GM21360 (cell line): ENCODE results near the gene RAB1B.
"Not testable (repeated sequence)": the region's sequence is repeated elsewhere in the genome, so short reads cannot be mapped to it uniquely, and the experiment has no call there.

Experiments
- ATAC-seq: cut with Tn5 transposase; IDR thresholded peaks from one replicate; pipeline ENCODE4 v1.9.1; 2021; ENCODE audit warnings: mild to moderate bottlenecking, moderate library complexity; ENCODE audit not compliant: unreplicated experiment

Gene RAB1B

DNA sequence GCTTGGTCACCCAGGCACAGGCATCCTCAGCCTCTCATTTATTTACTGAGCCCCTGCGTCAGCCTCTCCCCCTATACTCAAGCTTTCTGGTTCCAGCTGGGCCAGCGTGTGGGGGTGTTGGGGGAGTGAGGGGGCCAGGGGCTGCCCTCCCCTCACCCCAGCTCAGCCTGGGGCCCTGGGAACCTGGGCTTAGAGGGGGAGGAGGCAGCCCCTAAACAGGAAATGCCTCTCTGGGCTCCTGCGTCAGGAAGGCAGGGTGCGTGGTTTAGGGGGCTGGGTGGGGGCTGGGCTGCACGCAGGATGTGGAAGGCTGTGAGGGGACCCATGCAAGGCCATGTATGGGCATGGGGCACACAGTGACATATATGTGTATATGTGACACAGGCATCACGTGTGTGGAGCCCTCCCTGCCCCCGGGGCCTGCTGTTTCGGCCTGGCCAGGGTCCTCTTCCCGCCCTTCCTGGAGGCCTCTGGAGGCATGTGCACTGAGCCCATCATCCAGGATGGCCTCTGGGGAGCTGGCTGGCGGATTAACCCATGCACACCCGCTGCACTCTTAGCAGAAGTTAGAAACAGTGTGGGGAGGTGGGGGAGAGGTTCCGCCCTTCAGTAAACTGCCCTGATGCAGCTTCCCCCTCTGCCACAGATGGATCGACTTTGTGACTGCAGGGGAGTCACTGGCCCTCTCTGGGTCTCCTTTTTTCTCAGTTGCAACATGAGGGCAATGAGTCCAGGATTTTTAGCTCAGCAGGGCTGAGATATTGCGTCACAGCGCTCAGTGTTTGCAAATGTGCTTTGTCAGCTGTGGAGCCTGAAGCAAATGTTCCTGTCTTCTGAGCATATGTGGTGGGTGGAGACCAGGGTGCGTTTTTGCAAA lies 49.5 kb downstream of the RAB1B start:
- ATAC-seq: no peak

DNA sequence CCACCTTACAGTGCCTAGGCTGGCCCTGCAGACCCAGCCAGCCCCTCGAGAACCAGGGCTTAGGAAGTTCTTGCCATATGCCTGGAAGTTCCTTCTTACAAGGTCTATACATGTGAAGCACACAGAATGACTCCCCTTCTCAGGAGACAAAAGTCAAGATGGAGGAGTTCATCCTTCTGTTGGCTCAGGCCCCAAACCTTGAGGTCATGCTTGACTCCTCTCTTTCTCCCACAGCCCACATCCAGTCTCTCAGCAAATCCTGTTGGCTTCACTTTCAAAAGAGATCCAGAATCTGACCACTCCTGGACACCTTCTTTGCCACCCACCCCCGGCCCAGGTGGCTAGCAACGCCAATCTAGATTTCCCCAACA lies 50.1 kb downstream of the RAB1B start:
- ATAC-seq: no peak

DNA sequence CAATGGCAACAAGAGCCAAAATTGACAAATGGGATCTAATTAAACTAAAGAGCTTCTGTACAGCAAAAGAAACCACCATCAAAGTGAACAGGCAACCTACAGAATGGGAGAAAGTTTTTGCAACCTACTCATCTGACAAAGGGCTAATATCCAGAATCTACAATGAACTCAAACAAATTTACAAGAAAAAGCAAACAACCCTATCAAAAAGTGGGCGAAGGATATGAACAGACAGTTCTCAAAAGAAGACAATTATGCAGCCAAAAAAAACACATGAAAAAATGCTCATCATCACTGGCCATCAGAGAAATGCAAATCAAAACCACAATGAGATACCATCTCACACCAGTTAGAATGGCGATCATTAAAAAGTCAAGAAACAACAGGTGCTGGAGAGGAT lies 51.9 kb downstream of the RAB1B start:
- not testable (repeated sequence) for ATAC-seq

DNA sequence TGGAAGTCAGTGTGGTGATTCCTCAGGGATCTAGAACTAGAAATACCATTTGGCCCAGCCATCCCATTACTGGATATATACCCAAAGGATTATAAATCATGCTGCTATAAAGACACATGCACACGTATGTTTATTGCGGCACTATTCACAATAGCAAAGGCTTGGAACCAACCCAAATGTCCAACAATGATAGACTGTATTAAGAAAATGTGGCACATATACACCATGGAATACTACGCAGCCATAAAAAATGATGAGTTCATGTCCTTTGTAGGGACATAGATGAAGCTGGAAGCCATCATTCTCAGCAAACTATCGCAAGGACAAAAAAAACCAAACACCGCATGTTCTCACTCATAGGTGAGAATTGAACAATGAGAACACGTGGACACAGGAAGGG lies 52.3 kb downstream of the RAB1B start:
- not testable (repeated sequence) for ATAC-seq

DNA sequence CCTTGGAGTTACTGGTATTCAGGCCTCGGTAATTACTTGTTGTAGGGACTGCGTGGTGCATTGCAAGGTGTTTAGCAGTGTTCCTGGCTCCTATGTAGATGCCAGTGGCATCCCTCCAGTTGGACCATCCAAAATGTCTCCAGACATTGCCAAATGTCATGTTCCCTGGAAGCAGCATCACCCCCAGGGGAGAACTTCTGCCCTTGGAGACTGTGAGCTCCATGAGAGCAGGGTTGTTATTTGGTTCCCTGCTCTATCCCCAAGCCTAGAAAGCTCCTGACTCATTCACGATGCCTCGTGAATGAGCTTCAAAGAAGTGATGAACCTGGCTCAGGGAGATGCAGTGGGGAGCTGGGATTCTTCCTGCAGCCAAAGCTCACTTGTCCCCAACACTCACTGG lies 53.2 kb downstream of the RAB1B start:
- ATAC-seq: no peak

DNA sequence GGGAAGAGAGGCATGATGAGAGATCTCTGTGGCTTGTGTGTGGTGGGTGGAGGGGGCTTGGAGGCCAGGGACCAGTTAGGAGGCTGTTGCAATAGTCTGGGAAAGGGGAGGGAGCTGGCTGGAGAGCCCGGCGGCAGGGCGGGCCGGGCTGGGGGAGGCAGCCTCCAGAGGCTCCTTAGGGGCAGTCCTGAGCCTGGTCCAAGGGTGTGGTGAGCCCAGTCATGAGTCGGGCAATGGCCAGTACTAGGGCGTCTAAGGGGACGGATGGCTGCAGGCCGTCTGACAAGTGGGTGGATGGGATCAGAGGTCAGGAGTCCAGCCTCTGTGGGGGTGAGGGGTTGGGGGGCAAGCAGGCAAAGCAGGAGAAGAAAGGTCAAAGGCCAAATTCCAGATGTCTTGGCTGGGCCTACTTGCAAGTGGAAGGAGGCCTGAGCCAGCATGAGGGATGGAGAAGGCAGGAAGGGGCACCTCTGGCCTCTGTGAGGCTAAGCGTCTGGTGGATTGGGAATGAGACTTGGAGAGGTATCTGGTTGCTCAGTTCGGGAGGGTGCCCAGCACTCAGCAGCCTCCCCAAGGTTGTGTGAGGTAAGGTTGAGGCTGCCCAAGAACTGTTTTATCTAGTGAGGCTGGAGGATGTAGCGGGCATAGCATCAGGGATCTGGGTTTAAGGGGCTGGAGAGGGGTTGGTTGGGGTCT lies 54.4 kb downstream of the RAB1B start:
- ATAC-seq: no peak

DNA sequence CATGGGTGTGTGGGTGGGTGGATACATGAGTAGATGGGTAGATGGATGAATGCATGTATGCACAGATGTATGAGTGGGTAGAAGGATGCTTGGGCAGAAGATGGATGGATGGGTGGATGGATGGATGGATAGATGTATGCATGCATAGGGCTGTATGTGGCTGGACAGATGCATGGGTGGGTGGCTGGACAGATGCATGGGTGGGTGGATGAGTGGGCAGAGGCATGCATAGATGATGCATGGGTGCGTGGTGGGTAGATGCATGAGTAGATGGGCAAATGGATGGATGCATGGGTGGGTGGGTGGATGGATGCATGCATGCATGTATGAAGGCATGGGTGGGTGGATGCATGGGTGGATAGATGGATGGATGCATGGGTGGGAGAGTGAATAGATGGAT lies 55.2 kb downstream of the RAB1B start:
- ATAC-seq: no peak

DNA sequence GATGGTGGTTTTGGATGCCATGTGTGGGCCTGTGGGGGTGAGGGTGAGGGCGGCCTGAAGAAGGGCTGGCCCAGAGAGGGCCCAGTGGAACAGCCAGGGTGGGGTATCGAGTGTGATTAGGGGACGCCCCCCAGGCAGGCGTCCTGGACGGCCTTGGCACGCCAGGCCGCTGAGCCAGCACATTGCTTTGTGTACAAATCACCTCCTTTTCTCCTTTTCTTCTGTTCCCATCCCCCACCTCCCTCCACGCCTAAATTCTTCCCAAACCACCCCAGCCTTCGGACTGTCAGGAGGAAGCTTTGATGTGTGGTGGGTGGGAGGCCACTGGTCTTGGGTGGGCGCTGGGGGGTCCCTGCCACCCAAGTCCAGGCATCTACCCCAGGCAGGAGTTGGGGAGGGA lies 56.2 kb downstream of the RAB1B start:
- ATAC-seq: no peak

DNA sequence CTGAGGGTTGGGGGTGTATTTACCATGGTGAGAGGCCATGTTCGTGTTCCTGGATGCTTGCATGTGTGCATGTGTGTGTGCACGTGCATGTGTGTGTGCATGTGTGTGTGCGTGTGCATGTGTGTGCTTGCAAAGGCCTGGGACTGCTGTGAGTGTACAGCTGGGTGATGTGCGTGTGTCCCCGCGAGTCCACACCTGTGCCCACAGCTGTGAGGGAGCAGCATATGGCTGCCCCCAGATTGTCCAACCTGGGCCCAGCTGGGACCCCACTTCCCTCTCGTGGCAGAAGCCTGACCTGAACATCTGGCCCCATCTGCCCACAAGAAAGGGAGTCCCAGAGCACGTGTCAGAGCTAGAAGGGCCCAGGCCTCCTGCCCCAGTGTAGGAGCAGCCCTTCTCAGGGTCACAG lies 56.8 kb downstream of the RAB1B start:
- no peak for ATAC-seq

DNA sequence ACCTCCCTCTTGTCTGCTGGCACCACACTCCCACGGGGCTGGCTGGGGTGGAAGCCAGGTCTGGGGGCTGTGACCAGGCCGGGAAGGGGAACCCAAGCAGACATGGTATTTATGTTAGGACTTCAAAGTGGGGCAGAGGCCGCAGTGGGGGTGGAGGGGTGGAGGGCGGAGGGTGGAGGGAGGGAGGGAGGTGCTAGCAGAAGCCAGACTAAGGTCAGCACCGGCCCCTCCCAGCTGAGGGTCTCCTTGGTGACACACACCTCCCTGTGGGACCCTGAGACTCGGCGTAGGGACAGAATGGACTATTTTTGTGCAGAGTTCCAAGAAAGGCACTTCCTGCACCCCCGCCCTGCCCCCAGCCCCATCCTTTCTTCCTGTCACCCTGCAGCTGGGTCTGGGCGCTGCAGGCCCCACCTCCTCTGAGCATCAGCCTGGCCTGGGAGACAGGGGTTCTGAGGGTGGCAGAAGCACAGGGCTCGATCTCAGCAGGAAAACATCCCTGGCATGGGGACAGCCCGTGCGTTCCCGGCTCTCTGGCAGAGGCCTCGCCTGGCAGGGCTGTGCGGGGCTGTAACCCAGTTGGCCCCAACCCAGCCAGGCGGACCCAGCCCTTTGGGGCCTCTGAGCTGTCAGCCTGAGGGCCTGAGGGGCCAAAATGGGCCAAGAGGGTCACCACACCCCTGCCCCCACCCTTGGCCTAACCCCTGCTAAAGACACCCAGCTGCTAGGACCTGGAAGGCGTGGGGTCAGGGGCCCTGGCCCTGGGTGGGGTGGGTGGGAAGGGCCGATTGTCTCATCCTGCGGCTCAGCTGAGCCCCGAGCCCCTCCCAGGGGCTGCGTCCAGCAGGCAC lies 58.0 kb downstream of the RAB1B start:
- no peak for ATAC-seq
